Kidney capillary endothelial cell (primary cell): ENCODE results near the gene MAD1L1.
"Not testable (repeated sequence)": the region's sequence is repeated elsewhere in the genome, so short reads cannot be mapped to it uniquely, and the experiment has no call there.

ENCODE experiments used
- DNase-seq: peaks from one replicate; pipeline ENCODE4 v3.0.0-alpha.2; 2018; ENCODE audit warnings: low spot score

The MAD1L1 gene

DNA sequence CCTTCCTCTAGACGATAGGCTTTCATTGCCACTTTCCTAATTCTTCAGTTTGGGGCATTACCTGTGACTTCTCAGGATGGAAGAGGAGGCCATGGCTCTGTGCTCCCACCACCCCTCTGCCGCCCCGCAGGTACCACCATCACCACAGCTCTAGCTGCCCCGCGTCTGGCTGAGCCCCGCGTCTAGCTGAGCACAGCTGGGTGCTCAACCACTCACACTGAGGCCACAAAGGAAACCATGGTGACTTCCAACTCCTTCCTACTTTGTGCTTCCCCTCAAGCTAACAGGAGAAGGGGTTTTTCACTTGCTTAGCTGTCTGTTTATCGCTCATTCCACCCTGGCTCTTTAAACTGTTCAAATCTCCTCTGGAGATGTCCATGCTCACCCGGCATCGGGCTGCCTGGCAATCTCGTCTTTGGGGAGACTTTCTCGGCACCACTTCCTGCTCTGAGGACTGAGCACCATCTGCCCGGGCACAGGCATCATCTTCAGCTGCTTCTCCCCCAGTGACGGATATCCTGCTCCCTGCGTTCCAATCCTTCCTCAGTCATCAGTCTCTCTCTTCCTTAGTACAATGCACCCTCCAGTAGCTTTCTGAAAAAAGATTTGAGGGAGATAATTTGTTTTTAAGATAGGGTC, 59.4 kb downstream of the MAD1L1 start:
- no peak for DNase-seq

DNA sequence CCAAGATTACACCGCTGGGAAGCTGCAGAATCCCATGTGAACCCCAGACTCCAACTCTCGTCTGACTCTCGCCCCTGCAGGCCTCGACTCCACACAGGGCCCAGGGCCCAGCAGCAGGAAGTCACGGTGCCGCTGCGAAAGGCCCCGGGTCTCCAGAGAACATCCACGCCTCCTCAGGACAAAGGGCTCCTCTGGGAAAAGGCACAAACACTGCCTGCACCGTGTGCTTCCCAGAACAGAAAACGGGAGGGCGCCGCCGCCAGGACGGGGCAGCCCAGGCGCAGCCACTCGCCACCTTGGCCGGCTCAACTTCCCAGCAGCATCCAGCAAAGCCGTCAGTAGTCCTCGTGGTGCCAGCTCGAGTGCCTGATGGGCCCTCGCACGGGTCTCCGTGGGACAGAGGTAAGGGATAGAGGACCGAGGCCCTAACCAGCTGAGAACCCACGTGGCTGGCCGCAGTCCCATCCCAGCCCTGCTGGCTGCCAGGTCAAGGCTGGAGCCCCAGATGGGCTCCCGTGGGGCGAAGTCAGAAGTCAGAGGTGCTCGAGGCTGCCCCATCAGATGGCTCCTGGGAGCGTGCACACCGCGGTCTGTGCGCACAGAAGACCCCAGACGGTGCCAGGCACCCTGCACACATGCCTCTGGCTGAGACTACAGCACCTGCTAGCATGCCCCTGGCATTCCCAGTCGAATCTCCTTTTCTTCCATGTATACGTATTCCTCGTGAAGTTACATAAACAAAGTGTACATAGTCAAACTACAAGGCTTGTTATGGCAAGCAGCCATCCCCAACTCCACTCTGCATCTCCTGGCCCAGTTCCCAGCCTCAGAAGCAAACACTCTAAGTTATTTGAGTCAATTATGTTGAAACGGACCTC, 60.2 kb downstream of the MAD1L1 start:
- DNase-seq, result no peak

DNA sequence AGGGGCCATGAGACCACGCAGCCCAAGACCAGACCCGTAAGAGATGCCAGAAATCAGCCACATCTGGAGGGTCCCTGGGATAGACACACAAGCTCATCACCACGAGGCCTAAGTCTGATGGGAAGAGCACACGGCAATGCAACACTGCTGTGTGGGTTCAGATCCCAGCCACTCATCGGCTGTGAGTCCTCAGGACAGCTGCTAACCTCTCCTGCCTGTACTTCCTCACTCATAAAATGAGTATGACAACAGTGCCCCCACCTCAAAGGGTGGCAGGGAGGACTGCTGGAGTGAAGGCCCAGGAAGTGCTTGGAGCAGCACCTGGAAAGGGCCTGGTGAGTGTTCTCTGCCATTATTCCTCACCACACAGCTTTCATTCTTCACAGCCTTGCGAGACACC, 60.9 kb downstream of the MAD1L1 start:
- DNase-seq, result no peak

DNA sequence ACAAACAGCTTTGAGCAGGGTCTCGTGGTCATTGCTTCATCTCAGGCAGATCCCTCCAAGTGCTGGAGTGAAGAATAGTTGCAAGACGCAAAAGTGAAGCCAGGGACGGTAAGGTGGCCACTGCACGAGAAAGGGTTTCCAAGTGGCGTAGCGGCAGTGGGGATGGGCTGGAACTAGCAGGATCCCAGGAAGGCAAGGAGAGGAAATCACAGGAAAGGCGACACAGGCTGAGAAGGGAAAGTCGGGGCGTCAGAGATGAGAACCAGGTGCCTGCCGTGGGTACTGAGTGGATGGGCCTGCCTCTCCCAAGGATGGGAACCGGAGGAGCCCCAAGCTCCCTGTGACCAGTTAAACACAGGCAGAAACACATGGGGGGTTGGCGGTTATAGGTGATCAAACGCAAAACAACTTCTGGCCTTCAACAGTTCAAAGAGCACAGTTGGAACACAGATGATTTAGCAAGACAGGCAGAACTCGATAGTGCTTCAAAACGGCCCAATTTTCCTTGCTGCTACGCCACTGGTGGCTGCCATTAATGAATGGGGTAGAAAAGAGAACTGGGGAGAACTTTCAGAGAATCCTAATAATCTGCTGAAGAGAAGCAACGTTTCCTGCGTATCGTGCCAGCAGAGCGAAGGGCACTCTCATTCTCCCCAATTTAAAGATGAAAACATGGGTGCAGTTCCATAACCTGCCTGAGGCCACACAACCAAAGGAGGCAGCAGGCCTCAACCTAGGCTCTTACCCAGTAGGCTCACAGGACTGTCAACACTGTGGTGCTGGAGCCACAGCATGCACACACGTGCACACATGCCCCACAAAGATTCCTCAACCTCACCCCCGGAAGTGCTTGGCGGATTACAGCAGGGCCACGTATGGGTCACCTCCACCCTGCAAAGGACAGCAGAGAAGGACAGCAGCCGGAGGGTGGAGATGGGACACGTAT, 61.9 kb downstream of the MAD1L1 start:
- no peak for DNase-seq

DNA sequence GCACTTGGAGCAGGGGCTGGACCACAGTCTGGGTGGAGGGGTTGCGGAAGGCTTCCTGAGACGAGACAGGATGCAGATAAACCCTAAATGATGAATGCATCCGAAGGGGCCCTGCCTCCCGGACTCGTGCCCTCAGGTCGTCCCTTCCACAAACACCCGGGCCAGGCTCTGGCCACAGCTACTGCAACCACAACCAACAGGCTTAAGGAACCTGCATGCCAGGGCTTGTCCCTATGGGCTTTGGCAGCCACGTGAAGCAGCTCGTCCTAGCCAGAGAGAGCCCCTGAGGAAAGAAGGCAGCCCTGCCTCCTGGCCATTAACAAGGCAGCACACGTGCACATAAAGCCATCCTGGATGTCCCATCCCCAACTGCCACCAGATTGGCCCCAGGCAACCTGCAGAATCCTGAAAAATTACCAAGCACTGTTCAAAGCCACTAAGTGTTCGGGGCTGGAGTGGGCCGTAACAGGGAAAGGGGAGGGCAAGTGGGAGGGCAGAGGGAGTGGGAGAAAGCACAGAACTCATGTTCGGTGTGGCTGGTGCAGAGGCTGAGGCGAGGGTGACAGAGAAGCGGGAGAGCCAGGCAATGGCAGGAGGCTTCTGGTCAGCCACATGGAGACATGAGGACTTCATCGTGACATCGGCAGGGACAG, 62.7 kb downstream of the MAD1L1 start:
- no peak for DNase-seq

DNA sequence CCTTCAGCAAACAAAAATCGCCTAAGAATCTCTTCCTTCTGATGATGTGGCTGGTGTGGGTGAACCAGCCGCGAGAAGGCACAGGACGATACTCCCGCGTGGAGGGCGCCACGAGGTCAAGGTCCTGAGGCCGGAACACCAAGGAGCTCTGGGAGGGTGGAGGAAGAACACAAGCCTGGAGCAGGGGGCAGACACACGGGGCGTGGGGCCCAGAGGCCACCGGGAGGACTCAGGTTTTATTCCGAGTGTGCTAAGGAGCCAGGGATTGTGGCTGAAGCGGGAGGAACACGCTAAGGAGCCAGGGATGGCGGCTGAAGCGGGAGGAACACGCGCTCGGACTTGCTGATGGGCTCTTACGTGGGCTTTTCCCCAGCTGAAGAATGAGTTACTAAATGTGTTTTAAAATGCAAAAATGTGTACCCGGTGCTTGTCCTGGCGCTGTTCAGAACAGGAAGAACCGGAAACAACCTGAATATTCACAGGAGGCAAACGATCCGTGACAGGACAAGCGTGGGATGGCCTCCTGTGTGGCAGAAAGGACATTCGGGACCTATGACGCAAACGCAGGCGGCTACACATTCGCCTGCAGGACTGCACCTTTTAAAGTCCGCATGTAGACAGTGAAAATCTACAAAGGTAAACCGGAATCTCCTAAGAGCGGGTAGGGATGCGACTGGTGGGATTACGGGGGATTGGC, 64.0 kb downstream of the MAD1L1 start:
- no peak for DNase-seq

DNA sequence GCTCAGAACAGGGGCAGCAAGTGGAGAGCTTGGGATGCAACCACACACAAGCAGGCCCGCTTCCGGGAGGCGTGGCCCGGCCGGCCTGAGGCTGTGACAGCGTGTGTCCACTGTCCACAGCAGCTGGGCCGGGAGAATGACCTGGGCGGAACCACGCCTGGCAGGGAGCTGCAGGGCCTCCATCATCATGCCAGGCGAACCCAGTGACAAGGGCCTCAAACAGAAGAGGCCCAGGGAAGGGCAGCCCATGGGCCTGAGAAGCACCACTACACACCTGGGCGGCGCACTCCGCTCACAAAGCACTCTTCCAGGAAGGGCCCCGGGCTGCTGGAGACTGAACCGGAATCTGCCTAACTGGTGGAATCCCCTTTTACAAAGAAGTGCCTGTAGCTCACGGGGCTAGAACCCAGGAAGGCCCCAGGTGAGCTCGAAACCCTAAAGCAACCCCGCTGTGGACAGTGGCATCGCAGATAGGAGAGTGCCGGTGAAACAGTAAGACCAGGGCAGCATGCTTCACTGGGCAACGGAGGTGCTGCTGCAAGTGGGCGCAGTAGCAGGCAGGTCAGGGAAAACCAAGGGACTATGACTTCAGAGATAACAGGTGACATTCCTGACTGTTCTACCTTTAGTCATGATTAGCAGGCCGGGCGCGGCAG, 66.0 kb downstream of the MAD1L1 start:
- DNase-seq, result no peak

DNA sequence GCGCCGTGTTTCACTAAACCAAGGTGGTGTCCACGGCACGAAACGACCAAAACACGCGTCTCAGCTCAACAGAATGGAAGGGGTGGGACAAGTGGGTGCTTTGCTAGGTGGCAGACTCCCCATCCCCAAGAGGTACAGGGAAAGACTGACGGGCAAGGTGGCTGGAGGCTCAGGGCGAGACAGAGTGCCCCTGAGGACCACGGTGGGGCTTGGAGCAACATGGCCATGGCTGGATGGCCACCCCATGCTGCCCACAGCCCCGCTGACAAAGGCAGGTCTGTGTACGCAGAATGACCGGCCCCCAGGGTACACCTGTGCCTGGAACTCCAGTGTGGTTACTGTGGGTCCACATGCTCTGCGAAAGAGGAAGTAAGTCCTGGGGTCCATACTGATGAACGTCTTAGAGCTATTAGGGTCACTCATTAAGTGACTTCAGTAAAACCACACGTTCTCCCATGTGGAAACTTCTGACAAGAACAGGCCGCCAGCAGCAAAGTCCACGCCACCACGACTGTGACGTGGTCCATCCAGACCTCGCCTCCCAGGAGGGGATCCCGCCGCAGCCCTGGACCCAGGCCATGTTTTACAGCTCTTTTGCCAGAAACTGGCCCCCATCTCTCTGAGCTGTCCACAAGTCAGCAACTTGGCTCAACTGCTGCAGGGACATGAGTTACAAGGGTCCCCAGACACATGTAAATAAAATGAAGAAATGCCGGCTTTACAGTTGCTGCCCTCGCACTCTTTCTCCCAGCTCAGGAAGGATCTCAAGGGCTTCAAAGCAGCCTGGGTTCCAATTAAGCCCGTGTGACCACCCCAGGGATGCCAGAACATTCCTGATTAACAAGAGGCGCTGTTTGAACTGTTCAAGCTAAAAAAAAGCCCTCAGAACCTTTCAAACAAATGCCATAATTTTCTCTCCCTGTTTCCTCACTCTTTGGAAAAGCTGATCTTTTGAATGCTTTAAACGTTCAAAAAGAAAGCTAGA, 66.8 kb downstream of the MAD1L1 start:
- no peak for DNase-seq

DNA sequence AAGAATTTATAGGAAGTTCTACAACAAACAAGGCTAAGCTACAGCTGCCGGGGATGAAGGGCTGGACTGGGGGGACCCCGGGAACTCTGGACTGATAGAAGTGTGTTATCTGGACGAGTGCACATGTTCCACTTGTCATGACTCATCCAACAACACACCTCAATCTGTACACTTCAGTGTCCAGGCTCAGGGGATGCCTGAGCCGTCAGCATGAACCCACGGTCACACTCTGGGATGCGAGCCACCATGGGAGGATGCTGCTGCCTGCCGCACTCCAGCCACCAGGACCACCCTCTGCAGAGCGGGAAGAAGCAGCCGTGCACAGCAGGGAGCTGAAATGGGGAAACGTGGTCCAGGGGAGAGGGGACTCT, 67.5 kb downstream of the MAD1L1 start:
- no peak for DNase-seq

DNA sequence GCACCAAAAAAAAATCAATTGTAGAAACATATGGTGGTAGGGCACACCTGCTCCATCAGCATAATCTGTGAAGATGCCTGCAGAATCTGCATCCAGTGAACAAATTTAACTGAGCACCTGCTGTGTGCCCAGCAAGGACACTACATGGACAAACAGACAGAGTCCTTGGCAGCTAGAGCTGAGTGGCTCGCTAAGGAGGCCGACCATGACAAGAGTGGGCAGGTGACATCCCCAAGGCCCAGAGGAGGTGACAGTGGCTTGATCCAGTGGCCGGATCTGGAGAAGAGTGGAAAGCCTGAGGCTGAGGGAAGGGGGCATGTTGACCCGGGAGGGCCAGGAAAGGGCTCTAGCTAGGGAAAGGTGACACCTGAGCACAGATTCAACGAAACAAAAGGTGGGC, 68.1 kb downstream of the MAD1L1 start:
- DNase-seq, result no peak

DNA sequence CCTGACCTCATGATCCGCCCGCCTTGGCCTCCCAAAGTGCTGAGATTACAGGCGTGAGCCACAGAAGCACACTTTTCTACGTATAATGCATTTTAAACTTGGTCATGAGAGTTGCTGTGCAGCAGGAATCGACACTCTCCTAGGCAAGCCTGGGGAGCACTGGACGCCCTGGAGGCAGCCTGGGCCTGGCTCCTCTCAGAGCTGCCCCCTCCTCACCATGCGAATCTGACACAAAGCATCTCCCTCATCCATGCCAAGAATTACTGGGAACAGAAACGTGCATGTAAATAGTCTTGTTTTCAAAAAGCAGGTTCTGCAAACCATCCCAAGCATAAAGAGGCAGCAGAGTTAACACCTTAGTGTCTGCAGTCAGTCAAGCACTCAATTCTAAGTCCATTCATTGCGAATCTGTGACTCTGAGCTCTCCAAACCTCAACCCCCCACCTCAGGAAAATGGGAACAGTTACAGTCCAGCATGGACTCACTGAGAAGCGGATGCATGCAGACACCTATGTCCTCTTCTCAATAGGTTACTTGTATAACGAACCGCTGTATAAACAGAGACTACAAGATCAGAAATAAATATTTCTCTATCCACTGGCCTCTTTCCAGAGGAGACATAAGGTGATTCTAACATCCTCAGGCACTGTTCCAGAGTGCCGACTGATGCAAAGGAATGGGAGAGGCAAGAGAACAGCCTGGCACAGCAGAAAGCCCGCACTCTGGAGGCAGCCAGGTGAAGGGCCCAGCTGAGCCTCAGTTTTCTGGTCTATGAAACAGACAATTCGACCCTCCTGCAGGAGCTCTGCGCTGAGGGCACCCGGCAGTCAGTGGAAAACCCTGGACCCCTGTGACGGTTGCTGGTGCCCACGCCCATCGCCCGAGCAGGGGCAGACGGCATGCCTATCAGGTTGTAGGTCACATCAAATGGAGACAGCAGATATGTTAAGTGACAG, 68.9 kb downstream of the MAD1L1 start:
- DNase-seq, result no peak

DNA sequence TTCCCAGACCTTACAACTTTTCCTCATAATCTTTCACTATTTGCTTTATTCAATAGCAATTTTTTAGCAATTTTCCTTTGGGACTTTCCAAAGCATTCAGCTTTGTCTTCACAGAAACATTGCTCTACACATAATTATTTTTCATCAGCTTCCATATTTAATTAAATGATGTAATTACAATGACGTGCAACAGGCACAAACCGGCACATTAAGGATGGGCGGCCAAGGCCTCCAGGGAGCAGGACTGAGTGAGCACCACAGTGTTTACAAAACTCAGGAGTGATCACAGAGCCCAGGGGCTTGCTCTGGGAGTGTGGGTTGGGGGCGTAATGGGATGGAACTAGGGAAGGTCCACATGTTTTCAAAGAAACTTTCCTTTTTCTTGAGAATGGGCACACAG, 69.8 kb downstream of the MAD1L1 start:
- DNase-seq, result no peak

DNA sequence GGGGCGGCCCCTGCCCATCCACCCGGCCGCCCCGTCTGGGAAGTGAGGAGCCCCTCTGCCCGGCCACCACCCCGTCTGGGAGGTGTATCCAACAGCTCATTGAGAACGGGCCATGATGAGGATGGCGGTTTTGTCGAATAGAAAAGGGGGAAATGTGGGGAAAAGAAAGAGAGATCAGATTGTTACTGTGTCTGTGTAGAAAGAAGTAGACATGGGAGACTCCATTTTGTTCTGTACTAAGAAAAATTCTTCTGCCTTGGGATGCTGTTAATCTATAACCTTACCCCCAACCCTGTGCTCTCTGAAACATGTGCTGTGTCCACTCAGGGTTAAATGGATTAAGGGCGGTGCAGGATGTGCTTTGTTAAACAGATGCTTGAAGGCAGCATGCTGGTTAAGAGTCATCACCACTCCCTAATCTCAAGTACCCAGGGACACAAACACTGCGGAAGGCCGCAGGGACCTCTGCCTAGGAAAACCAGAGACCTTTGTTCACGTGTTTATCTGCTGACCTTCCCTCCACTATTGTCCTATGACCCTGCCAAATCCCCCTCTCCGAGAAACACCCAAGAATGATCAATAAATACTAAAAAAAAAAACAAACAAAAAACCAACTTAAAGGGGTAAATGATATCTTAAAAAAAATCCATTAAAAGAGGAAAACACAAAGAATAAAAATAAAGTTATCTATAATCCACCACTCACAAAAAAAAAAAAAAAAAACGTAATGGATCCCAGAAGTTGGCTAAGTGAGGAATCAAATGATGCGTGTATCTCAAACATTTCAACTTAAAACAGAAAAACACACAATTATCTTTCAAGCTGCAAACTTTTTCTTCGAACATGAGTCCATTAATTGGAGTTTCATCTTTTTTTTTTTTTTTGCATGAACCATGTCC, 70.5 kb downstream of the MAD1L1 start:
- not testable (repeated sequence) for DNase-seq

DNA sequence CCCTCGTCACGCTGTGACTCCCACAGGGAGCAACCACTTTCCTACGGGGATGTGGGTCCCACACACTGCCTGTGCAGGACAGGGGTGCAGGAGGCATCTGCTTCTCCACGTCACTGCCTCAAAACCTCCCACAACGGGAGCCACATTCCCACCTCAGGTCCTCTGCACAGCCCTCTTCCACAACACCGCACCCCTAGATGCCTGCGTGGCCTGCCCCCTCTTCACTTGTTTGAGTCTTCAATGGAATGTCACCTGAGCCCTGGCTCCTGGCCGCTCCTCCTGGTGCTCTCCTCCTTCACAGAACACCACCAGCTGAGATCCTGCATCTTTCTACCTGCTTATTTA, 73.6 kb downstream of the MAD1L1 start:
- DNase-seq, result no peak

DNA sequence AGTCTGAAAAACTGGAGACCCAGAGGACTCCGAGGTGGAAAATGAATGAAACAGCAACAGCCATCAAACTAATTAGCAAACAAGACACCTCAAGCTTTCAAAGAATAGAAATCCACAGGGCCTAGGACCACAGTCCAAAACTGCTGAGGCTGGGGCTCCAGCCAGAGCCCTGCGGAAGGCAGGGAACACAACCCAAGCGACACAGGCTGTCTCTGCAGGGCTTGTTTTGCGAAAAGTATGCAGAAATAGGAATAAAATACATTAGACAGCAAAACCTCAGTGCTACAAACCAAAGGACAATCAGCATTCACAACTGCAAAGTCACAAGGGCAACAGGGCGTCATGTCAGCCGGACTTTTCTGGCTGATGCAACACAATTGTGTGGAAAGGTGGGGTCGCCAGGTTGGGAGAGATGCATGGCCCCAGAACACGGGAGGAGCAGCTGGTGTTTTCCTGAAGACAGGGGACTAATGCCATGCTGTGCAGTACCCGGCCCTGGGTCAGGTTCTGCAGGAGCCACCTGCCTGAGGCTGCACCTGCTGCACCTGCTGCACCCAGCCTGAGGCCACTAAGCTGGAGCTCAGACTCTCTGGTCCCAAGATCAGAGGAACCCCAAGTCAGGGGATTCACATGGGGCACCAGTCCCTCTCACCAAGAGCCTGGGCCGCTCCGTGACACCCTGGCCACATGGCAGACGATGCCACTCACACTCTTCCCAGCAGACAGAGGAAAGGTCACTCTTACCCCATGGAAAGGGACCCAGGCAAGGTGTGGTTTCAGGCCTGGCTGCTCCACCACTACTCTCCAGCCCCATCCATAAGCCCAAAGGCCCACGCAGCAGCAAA, 74.2 kb downstream of the MAD1L1 start:
- DNase-seq, result no peak

DNA sequence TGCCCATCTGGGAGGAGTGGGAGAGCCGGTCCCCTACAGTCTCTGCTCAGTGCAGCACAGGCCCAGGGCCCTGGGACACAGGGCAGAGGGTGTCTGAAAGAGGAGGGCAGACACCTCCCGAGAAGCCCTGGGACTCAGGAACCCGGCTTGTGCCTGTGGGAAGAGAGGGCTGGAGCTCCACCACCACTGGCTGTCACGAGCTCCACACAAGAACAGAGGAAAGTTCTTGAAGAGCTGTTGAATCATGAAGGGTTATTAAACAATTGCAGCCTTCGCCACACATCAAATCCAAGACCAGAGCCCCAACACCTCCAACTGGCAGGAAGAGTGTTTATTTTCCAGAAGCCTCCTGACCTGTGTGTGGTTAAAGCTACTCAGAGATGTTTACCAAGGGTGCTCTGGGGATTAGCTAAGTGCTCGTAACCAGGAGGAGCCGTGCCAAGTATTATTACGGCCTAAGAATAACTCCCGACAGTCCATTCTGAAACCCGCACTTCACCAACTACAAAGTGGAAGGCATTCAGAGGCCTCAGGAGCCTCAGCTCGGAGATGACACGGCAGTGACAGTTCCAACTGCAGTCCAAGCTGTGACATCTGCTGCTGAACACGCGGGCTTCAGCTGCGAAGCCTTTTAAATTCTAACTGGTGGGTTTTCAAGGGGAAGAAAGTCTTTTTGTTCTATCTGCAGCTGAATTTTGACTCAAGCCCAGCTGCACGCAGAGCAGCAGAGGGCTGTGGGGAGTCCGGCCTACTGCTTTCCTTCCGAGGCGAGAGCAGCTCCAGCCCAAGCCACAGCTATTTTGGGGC, 75.1 kb downstream of the MAD1L1 start:
- DNase-seq, result no peak
